Hepatocyte (in vitro differentiated cells): ENCODE data around the gene TMEM108.

ENCODE experiments used
- CTCF ChIP-seq: fragments of 200-600 bp; sonication (generic); IDR thresholded peaks from 2 replicates; pipeline ENCODE4 v1.5.1; 2016; ENCODE audit warnings: antibody characterized with exemption, mild to moderate bottlenecking; ENCODE audit not compliant: poor library complexity
- EZH2 ChIP-seq: fragments of 200-600 bp; sonication (generic); IDR thresholded peaks from 2 replicates; pipeline ENCODE4 v1.6.1; 2016; ENCODE audit warnings: antibody characterized with exemption, mild to moderate bottlenecking, borderline replicate concordance

- no peak for TF ChIP-seq EZH2
- no peak for TF ChIP-seq CTCF
Measured at GRCh38 chr3:133412183-133413132, 374.3 kb downstream of the TMEM108 start.
